ENCODE data around the gene MAZ.
"Not testable (repeated sequence)": the region's sequence is repeated elsewhere in the genome, so short reads cannot be mapped to it uniquely, and the experiment has no call there.

MAZ gene

DNA sequence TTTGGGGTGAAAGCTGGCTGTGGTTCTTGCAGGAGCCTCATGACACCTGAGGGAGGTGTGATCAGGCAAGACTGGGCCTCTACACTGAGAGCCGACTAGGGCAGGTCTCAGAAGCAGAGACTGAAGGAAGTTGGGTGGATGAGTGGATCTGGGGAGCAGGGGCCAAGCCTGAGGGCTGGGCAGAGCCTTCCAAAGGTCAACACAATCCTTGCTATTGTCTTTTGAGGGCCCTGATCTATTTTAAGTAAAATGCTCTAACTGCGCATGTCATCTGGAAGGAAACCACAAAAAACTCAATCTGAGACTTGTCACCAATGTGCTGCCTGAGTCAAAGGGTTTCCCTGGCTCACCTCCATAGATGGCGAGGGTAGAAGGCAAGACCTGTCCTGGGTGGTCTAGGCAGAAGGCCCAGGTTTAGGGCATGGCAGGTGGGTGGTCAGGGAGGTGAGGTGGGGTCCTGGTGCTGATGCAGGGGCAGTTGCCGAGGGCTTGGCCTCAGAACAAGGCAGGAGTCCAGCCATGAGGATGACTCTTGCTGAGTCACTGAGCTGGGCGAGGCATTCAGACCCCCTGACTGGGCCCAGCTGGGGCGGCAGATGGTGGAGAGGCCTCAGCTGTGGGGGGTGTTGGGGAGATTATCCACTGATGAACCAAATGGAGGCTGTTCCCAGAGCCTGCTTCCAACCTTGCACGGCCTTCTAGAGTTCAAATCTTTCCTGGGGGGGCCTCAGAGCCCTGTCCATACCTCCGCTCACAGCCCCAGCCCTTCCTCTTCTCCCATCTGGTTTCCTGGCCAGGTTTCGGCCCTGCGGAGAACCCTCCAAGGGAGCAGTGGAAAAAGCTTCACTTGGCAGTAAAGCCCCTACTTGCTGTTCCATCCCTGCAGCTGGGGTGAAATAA is 19.1 kb downstream of the MAZ start:
- DNase-seq, result no peak

- DNase-seq, result no peak
Measured at GRCh38 chr16:29826342-29826695, 20.0 kb downstream of the MAZ start.

GRCh38 chr16:29830774-29831173 is 24.4 kb downstream of the MAZ start:
- no peak for DNase-seq

GRCh38 chr16:29831490-29831889 is 25.2 kb downstream of the MAZ start:
- DNase-seq, result no peak

DNA sequence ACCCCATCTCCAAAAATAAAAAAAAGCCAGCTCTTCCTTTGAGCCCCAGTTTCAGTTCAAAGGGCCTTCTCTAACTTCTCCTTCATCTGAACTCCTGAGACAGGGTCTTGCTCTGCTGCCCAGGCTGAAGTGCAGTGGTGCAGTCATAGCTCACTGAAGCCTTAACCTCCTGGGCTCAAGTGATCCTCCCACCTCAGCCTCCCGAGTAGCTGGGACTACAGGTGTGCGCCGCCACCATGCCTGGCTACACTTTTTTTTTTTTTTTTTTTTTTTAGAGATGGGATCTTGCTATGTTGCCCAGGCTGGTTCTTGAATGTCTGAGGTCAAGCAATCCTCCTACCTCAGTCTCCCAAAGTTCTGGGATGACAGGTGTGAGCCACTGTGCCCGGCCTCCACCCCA is 26.9 kb downstream of the MAZ start:
- not testable (repeated sequence) for DNase-seq

DNA sequence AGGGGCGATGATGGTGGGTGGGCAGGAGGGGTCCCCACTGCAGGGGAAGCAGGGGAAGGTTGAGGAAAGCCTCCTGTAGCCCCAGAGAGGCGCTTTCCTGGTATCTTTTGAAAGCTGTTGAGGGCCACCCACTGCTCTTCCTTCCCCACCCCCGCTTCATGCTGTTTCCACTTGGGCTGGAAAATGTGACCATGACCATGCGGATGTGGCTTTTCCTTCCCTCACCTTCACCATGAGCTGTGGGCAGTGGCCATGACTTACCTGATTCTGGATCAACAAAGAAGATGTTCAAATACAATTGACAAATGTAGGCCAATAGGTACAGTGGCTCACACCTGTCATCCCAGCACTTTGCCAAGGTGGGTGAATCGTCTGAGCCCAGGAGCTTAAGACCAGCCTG is 27.8 kb downstream of the MAZ start:
- DNase-seq, result no peak

- no peak for DNase-seq
Measured at GRCh38 chr16:29835926-29836325, 29.6 kb downstream of the MAZ start.

- DNase-seq, result no peak
Measured at GRCh38 chr16:29836623-29837022, 30.3 kb downstream of the MAZ start.

- no peak for DNase-seq
Measured at GRCh38 chr16:29837841-29838240, 31.5 kb downstream of the MAZ start.

DNA sequence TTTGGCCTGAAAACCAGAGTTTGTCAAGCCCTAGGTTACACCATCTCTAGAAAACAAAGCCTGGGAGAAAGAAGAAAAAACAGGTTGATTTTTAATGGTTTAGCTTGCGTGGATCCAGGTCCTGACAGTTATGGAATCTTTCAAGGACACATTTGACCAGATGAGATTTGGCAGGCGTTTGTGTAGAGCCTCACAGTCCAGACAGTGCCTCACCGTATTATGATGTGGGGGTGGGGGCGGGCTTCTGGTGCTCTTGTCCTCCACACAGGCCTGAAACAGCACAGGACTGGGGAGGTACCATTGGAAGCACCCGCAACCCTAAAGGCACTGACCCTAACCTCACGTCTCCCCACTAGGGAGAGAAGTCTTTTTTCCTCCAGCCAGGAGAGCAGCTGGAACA is 33.5 kb downstream of the MAZ start:
- DNase-seq, result no peak

- no peak for DNase-seq
Measured at GRCh38 chr16:29840240-29840639, 33.9 kb downstream of the MAZ start.

GRCh38 chr16:29841631-29842030 is 35.3 kb downstream of the MAZ start:
- DNase-seq, result no peak

DNA sequence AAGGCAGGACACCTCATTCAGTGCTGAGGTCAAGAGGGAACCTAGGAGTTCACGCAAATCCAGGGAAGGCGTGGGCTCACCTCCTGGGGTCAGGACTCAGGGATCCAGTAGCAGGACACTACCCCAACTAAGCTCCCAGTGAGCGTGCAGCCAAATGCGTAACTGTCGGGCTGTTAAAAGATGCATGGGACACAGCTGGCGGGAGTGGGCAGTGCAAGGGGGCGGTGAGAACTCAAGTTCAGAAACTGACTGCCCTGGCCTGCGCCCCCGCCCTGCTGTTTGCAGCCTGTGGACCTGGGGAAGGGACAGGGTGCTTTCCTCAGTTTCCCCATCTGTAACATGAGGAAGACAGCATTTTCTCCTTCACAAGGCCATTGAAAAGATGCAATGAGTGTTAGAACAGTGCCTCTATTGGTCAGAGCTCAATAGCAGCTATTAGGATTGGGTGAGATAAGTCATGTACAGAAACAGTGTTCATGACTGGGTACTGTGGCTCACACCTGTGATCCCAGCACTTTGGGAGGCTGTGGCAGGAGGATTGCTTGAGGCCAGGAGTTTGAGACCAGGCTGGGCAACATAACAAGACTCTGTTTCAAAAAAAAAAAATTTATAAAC is 36.5 kb downstream of the MAZ start:
- DNase-seq, result no peak

GRCh38 chr16:29843931-29844330 is 37.6 kb downstream of the MAZ start:
- DNase-seq, result no peak

GRCh38 chr16:29844575-29845331 is 38.4 kb downstream of the MAZ start:
- no peak for DNase-seq

DNA sequence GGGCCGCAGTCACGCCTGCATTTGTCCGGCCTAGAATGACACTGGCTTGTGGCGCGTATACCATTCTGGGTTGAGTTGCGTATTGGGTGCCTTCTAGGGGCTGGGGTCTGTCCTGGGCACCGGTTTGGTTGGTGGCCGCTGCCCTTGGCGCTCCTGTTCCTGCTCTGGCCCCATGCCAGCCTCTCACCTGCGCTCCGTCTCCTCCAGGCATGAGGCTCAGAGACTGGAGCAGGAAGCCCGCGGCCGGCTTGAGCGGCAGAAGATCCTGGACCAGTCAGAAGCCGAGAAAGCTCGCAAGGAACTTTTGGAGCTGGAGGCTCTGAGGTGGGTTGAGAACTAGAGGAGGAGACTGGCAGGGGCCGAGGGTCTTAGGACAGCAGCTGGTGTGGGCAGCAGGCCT is 39.3 kb downstream of the MAZ start:
- DNase-seq, result no peak

GRCh38 chr16:29848420-29849297 is 42.3 kb downstream of the MAZ start:
- DNase-seq, result peak; percentile 62

GRCh38 chr16:29849505-29849904 is 43.2 kb downstream of the MAZ start:
- no peak for DNase-seq

- DNase-seq, result no peak
Measured at GRCh38 chr16:29850998-29851397, 44.7 kb downstream of the MAZ start.

GRCh38 chr16:29852654-29853053 is 46.3 kb downstream of the MAZ start:
- DNase-seq, result no peak

DNA sequence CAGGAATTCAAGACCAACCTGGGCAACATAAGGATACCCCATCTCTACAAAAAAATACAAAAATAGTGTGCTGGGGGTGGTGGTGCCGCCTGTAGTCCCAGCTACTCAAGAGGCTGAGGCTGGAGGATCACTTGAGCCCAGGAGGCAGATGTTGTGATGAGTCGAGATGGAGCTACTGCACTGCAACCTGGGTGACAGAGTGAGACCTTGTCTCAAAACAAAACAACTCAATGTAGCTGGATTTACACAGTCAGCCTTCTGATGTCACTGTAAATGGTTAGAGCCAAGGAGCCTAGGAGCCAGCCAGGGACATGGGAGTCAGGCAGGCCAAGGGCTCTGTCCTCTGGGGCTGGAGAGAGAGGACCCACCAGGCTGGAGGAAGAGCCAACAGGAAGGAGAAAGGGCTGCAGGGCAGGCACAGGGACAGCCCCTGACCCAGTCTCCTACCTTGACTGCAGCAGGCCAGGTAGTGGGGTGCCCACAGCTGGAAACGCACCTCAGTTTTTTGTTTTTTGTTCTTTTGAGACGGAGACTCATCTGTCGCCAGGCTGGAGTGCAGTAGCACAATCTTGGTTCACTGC is 48.3 kb downstream of the MAZ start:
- no peak for DNase-seq

DNA sequence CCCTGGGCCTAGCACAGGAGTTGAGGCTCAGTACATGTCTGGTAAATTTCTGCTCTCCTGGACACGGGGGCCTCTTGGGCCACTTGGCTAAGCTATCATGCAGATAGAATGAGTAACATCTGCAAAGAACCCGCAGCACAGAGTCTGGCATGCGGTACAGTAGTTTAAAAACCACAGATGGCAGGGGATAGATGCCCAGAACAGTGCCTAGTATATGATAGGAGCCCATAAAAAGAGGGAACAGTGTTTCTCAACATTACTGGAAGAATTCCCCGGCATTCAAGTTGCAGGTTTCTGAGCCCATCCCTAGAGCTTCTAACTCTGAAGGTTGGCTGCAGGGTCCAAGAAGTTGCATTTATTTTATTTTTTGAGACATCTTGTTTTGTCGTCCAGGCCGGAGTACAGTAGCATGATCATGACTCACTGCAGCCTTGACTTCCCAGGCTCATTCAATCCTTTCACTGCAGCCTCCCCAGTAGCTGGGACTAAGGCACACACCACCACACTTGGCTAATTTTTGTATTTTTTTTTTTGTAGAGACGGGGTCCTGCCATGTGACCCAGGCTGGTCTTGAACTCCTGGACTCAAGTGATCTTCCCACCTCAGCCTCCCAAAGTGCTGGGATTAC is 50.9 kb downstream of the MAZ start:
- no peak for DNase-seq
